Measurements from ENCODE around the gene OSBP2. TPM values are rescaled to one million over a fixed set of nuclear protein-coding genes. Genes with fewer than 3 reads are reported as not detected.

OSBP2 gene
- total and polyA plus RNA-seq, 2 experiments from 2014 or later: 2.1 to 2.9 TPM

DNA sequence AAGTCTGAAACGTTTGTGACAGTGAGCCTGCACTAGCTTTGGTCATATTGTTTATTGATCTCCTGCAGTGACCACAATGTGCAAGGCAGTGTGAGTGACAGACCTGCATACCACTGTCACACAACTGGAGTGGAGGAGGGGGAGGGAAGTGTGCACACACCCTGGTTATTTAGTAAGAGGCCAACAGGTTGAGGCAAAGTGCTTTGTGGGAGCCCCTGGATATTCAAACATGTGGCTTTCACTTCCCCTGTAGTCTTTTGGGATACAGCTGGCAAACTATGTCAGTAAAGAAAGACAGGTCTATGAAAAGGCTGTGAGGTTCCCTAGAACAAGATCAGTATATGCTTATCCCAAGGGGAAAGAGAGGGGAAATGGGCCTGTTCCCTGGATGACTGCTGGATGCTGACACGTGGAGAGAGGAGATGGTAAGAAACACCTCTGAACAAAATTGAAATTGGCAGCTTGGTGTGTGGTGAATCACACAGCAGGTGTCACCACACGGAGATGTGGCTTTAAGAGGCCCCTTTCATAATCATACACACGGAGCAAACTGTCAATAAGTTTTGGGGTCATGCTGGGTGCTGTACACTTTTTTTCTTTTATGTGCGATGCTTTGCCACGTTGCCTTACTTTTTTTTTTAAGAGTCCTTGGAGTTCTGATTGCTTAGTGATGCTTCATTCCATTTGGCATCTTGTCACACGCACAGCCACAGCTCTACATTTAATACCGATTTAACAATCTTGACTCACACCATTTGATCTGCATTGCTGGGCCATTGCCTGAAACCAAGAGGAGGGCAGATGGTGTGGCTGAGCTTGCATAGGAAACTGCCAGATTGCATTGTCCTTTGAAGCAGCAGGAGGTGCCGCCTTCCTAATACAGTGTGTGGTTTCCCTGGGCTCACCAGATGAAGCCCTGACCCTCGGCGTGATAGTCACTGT lies 11.3 kb downstream of the OSBP2 start:
- Histone ChIP-seq H3K9me2 (ENCODE audit: insufficient read depth) (no peaks in the 10 kb centered on the region), H2AFZ (no peak overlapping the region), H3K4me2 (no peak overlapping the region), H3K27ac (ENCODE audit: low read depth) (no peak overlapping the region), H3K4me1 (ENCODE audit: insufficient read depth) (no peaks in the 10 kb centered on the region), H3K27me3 (ENCODE audit: insufficient read depth) (no peaks in the 10 kb centered on the region), H3K4me3 (no peak overlapping the region), H4K20me1 (replicated peaks; ENCODE audit: insufficient read depth) (no peaks in the 10 kb centered on the region), H3K36me3 (ENCODE audit: insufficient read depth) (no peaks in the 10 kb centered on the region), H3K79me2 (replicated peaks; ENCODE audit: insufficient read depth) (no peaks in the 10 kb centered on the region), H3F3A (replicated peaks; ENCODE audit: low read depth) (no peaks in the 10 kb centered on the region)
- DNase-seq (ENCODE audit: low spot score): no peak
- Mint-ChIP-seq H3K27ac (no peak overlapping the region), H3K4me1 (peaks cover 13% of the 10 kb centered on the region), H3K4me3 (no peak overlapping the region), H3K36me3 (ENCODE audit: low read depth) (no peaks in the 10 kb centered on the region), H3K9me3 (no peaks in the 10 kb centered on the region; the same call in 1 of the 3 replicates), H3K27me3 (ENCODE audit: insufficient read depth, low read depth, poor library complexity) (peaks cover 4% of the 10 kb centered on the region)
- ATAC-seq: peak; percentile 76
- no peak for TF ChIP-seq STAT1 (IDR thresholded peaks at IDR 0.05; ENCODE audit: unreplicated experiment)
- TF ChIP-seq, protein P1, sequence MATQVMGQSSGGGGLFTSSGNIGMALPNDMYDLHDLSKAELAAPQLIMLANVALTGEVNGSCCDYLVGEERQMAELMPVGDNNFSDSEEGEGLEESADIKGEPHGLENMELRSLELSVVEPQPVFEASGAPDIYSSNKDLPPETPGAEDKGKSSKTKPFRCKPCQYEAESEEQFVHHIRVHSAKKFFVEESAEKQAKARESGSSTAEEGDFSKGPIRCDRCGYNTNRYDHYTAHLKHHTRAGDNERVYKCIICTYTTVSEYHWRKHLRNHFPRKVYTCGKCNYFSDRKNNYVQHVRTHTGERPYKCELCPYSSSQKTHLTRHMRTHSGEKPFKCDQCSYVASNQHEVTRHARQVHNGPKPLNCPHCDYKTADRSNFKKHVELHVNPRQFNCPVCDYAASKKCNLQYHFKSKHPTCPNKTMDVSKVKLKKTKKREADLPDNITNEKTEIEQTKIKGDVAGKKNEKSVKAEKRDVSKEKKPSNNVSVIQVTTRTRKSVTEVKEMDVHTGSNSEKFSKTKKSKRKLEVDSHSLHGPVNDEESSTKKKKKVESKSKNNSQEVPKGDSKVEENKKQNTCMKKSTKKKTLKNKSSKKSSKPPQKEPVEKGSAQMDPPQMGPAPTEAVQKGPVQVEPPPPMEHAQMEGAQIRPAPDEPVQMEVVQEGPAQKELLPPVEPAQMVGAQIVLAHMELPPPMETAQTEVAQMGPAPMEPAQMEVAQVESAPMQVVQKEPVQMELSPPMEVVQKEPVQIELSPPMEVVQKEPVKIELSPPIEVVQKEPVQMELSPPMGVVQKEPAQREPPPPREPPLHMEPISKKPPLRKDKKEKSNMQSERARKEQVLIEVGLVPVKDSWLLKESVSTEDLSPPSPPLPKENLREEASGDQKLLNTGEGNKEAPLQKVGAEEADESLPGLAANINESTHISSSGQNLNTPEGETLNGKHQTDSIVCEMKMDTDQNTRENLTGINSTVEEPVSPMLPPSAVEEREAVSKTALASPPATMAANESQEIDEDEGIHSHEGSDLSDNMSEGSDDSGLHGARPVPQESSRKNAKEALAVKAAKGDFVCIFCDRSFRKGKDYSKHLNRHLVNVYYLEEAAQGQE (IDR thresholded peaks at IDR 0.05; ENCODE audit: unreplicated experiment): no peak
- TF ChIP-seq, protein P2, sequence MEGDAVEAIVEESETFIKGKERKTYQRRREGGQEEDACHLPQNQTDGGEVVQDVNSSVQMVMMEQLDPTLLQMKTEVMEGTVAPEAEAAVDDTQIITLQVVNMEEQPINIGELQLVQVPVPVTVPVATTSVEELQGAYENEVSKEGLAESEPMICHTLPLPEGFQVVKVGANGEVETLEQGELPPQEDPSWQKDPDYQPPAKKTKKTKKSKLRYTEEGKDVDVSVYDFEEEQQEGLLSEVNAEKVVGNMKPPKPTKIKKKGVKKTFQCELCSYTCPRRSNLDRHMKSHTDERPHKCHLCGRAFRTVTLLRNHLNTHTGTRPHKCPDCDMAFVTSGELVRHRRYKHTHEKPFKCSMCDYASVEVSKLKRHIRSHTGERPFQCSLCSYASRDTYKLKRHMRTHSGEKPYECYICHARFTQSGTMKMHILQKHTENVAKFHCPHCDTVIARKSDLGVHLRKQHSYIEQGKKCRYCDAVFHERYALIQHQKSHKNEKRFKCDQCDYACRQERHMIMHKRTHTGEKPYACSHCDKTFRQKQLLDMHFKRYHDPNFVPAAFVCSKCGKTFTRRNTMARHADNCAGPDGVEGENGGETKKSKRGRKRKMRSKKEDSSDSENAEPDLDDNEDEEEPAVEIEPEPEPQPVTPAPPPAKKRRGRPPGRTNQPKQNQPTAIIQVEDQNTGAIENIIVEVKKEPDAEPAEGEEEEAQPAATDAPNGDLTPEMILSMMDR (conservative IDR thresholded peaks at IDR 0.05; ENCODE audit: low read depth in 2 of 2): no peak
- TF ChIP-seq EZH2 (IDR thresholded peaks at IDR 0.05; ENCODE audit: low read depth, unreplicated experiment): no peak
- TF ChIP-seq ZNF114 (CRISPR knock-in tag; IDR thresholded peaks at IDR 0.05): no peak
- TF ChIP-seq, protein P3, sequence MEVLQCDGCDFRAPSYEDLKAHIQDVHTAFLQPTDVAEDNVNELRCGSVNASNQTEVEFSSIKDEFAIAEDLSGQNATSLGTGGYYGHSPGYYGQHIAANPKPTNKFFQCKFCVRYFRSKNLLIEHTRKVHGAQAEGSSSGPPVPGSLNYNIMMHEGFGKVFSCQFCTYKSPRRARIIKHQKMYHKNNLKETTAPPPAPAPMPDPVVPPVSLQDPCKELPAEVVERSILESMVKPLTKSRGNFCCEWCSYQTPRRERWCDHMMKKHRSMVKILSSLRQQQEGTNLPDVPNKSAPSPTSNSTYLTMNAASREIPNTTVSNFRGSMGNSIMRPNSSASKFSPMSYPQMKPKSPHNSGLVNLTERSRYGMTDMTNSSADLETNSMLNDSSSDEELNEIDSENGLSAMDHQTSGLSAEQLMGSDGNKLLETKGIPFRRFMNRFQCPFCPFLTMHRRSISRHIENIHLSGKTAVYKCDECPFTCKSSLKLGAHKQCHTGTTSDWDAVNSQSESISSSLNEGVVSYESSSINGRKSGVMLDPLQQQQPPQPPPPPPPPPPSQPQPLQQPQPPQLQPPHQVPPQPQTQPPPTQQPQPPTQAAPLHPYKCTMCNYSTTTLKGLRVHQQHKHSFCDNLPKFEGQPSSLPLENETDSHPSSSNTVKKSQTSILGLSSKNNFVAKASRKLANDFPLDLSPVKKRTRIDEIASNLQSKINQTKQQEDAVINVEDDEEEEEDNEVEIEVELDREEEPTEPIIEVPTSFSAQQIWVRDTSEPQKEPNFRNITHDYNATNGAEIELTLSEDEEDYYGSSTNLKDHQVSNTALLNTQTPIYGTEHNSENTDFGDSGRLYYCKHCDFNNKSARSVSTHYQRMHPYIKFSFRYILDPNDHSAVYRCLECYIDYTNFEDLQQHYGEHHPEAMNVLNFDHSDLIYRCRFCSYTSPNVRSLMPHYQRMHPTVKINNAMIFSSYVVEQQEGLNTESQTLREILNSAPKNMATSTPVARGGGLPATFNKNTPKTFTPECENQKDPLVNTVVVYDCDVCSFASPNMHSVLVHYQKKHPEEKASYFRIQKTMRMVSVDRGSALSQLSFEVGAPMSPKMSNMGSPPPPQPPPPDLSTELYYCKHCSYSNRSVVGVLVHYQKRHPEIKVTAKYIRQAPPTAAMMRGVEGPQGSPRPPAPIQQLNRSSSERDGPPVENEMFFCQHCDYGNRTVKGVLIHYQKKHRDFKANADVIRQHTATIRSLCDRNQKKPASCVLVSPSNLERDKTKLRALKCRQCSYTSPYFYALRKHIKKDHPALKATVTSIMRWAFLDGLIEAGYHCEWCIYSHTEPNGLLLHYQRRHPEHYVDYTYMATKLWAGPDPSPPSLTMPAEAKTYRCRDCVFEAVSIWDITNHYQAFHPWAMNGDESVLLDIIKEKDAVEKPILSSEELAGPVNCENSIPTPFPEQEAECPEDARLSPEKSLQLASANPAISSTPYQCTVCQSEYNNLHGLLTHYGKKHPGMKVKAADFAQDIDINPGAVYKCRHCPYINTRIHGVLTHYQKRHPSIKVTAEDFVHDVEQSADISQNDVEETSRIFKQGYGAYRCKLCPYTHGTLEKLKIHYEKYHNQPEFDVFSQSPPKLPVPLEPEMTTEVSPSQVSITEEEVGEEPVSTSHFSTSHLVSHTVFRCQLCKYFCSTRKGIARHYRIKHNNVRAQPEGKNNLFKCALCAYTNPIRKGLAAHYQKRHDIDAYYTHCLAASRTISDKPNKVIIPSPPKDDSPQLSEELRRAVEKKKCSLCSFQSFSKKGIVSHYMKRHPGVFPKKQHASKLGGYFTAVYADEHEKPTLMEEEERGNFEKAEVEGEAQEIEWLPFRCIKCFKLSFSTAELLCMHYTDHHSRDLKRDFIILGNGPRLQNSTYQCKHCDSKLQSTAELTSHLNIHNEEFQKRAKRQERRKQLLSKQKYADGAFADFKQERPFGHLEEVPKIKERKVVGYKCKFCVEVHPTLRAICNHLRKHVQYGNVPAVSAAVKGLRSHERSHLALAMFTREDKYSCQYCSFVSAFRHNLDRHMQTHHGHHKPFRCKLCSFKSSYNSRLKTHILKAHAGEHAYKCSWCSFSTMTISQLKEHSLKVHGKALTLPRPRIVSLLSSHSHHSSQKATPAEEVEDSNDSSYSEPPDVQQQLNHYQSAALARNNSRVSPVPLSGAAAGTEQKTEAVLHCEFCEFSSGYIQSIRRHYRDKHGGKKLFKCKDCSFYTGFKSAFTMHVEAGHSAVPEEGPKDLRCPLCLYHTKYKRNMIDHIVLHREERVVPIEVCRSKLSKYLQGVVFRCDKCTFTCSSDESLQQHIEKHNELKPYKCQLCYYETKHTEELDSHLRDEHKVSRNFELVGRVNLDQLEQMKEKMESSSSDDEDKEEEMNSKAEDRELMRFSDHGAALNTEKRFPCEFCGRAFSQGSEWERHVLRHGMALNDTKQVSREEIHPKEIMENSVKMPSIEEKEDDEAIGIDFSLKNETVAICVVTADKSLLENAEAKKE (CRISPR knock-in tag; IDR thresholded peaks at IDR 0.05): no peak
- no peak for TF ChIP-seq EZH2phosphoT487 (IDR thresholded peaks at IDR 0.05; ENCODE audit: unreplicated experiment)
- no peak for TF ChIP-seq POLR2AphosphoS5 (IDR thresholded peaks at IDR 0.05; ENCODE audit: low read depth)
- TF ChIP-seq CREB1 (CRISPR knock-in tag; IDR thresholded peaks at IDR 0.05; ENCODE audit: low read depth): no peak
- TF ChIP-seq, protein P4, sequence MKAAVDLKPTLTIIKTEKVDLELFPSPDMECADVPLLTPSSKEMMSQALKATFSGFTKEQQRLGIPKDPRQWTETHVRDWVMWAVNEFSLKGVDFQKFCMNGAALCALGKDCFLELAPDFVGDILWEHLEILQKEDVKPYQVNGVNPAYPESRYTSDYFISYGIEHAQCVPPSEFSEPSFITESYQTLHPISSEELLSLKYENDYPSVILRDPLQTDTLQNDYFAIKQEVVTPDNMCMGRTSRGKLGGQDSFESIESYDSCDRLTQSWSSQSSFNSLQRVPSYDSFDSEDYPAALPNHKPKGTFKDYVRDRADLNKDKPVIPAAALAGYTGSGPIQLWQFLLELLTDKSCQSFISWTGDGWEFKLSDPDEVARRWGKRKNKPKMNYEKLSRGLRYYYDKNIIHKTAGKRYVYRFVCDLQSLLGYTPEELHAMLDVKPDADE (IDR thresholded peaks at IDR 0.05): no peak
- TF ChIP-seq ZNF331 (CRISPR knock-in tag; IDR thresholded peaks at IDR 0.05; ENCODE audit: low read depth): no peak
- no peak for TF ChIP-seq JUNB (IDR thresholded peaks at IDR 0.05; ENCODE audit: unreplicated experiment)
- no peak for TF ChIP-seq NANOG (IDR thresholded peaks at IDR 0.05; ENCODE audit: borderline replicate concordance)
